Measurements from ENCODE around the gene ZNF155.

DNA sequence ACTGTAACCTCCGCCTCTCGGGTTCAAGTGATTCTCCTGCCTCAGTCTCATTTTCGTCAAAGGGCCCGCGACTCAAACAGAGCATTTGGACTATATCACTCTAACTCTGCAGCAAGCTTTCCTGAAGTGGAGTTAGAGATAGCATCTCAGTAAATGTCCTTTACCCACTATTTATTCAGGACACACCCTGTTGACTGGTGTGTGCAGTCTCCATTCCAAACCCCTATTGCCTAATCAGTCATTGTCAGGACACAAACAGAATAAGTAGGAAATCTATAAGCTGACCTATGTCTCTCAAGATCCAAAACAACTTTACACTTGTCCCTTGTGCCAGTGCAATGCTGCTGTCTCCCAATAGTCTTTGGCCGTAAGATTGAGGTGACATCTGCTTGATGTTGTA lies 42.6 kb downstream of the ZNF155 start:
- TF ChIP-seq CTCF (optimal IDR thresholded peaks at IDR 0.05 in 1 of 3, IDR thresholded peaks at IDR 0.05 in 1 of 3, conservative IDR thresholded peaks at IDR 0.05 in 1 of 3; ENCODE audit: extremely low read depth in 1 of 3, insufficient read depth in 2 of 3, low read length in 3 of 3) (no peak), EZH2 (IDR thresholded peaks at IDR 0.05; ENCODE audit: low read length) (no peak)

Measured in keratinocyte (primary cell).